HG03521 (cell line): ENCODE data around the gene AHRR.
"Not testable (repeated sequence)": the region's sequence is repeated elsewhere in the genome, so short reads cannot be mapped to it uniquely, and the experiment has no call there.

Source experiments
- ATAC-seq: cut with Tn5 transposase; IDR thresholded peaks from one replicate; pipeline ENCODE4 v1.9.1; 2021; ENCODE audit warnings: mild to moderate bottlenecking, moderate library complexity; ENCODE audit not compliant: unreplicated experiment

The AHRR gene

GRCh38 chr5:390623-391491, 69.3 kb downstream of the AHRR start:
- no peak for ATAC-seq

DNA sequence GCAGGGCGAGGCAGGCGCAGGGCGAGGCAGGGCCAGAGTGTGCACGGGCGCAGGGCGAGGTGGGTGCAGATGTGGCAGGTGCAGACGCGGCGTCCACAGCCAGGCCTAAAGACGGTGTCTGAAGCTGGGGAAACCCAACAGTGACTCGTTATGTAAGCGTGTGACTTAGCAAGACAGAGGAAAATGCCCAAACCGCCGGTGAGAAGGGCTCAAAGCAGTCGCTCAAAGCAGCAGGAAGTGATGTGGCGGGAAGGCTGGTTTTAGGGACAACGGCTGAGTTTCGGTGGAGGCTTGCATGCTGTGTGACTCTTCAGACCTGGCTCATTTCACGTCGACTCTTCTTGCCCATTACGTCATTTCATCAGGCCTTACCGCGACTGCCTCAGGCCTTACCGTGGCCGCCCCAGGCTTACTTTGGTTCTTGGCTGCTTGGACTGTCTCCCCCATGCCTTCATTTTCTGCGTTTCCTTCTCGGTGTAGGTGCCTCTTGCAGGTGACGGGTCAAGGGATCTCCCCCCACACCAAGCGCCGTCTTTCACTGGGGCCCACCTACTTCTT, 71.0 kb downstream of the AHRR start:
- peak; percentile 85 for ATAC-seq

DNA sequence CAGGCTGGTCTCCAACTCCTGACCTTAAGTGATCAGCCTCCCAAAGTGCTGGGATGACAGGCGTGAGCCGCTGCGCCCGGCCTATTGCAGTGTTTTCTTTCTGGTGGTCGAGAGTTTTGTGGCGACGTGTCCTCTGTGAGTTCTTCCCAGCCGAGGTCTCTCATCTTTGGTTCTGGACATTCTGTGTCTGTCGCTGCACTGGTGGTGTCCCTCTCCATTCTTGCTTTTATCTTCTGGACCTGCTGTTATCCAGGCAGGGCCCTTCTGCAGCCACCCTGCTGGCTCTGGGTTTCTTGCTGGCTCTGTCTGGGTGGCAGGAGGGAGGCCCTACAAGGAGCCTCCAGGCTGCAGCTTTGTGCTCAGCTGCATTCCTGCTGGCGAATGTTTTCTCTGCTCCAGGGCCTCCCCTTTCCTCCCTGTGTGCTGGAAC, 72.3 kb downstream of the AHRR start:
- ATAC-seq: no peak

DNA sequence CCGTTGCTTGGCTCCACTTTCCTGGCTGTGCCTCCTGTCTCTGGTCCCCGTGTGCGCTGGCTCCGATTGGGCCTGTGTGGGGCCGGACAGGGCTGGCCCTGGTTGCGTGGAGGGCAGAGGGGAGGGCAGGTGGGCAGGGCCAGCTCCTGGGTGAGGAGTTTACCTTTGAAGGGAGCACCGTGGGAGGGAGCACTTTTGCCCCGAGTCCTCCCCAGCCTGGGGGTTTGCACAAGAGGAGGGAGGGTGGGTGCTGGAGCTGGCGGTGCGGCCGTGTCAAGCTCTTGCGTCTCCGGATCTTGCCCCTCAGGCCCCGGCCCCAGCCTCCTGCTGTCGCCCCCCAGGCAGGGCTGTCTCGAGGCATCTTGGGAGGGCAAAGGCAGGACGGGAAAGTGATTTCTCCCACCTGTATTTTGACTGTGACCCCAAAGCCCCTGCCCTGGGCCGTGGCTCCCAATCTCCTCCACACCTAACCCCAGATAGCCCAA, 73.2 kb downstream of the AHRR start:
- ATAC-seq: no peak

DNA sequence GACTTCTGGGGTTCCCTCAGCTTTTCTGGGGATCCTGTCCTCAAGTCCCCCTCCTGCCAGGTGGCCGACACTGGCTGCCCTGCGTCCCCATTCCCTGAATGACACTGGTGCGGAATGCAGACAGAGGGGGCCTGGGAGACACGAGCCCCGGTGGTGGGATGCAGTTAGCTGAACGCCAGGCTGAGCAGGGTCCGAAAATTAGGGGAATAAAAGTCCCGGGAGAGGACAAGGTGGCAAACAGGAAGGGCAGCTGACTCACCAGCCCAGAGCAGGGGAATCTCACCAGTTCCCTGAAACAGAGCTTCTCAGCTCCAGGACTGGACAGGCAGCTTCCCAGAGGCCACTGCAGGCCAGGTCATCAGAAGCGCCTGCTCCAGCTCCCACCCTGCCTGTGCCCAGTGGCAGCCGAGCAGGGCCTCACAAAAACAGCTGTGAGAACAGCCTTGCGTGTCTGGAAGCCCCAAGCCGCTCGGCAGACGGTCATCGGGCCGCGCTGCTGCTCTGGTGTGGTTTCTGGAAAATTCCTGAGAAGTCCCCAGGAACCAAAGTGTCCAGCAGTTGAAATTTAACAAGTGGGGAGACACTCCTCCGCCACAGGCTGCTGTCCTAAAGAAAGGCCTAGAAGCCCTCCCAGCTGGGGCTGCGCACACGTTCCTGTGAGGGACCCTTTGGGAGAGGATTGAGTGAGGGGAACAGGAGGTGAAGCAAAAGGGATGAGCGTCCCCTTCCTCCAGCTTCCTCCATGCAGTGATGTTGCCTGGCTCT, 73.8 kb downstream of the AHRR start:
- ATAC-seq: no peak

DNA sequence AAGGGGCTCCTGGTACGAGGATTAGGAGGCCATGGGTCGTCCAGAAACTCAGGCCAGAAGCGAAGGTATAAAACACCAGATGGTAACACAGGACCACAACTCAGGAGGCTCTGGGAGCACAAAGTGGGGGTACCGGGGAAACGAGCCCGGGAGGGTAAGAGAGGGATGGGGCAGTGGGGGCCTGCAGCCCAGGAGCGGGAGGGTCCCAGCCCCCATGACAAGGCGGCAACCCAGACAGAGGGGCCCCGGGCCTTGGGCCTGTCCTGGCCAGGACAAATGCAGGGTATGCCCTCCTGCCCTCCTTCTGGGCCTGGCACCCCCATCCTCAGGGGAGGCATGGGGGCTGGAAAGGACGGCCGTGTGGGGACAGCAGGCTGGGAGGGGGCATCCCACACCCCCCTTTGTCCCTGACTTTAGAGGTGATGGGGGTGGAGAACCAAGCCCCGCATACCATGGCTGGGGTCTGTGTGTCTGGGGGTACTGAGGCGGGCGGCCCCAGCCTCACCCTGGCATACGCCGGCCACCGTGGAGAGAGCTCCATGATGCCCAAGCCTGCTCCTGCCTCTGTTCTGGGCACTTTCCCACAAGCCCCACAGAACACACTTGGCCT, 74.5 kb downstream of the AHRR start:
- no peak for ATAC-seq

GRCh38 chr5:396531-396961, 75.0 kb downstream of the AHRR start:
- no peak for ATAC-seq

- ATAC-seq: not testable (repeated sequence)
These were observed 76.6 kb downstream of the AHRR start for GRCh38 chr5:398141-398474.

- no peak for ATAC-seq
These were observed 77.2 kb downstream of the AHRR start for GRCh38 chr5:398475-399295.

- ATAC-seq: peak; percentile 73
These were observed 78.1 kb downstream of the AHRR start for GRCh38 chr5:399296-400281.

- ATAC-seq: no peak
These were observed 79.0 kb downstream of the AHRR start for GRCh38 chr5:400282-401145.

- ATAC-seq: no peak
These were observed 79.9 kb downstream of the AHRR start for GRCh38 chr5:401146-402034.

DNA sequence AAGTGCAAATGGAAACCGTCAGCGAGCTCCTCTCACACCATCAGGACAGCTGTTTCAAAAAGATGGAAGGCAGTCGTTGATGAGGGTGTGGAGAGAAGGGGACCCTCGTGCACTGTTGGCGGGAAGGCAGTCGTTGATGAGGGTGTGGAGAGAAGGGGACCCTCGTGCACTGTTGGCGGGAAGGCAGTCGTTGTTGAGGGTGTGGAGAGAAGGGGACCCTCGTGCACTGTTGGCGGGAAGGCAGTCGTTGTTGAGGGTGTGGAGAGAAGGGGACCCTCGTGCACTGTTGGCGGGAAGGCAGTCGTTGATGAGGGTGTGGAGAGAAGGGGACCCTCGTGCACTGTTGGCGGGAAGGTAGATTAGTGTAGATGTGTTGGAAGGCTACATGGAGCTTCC, 80.7 kb downstream of the AHRR start:
- not testable (repeated sequence) for ATAC-seq

GRCh38 chr5:402615-403359, 81.3 kb downstream of the AHRR start:
- no peak for ATAC-seq

DNA sequence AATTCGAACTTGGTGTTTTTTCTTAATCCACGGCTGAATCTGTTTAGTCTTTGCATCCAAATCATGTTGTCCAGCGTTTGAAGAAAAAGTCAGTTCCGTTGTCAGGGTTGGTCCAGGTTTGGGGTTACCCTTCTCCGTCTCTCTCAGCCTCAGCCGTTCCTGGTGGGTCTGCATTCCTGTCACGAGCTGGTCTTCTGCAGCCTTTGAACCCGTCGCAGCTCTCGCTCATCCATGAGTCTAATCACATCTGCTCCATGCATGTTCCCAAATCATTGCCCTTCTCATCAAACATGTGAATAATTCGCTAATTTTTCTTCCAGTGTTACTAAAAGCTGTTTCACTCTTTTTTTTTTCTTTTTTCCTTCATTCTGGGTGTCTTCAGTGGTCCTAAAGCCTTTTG, 82.5 kb downstream of the AHRR start:
- ATAC-seq: no peak

DNA sequence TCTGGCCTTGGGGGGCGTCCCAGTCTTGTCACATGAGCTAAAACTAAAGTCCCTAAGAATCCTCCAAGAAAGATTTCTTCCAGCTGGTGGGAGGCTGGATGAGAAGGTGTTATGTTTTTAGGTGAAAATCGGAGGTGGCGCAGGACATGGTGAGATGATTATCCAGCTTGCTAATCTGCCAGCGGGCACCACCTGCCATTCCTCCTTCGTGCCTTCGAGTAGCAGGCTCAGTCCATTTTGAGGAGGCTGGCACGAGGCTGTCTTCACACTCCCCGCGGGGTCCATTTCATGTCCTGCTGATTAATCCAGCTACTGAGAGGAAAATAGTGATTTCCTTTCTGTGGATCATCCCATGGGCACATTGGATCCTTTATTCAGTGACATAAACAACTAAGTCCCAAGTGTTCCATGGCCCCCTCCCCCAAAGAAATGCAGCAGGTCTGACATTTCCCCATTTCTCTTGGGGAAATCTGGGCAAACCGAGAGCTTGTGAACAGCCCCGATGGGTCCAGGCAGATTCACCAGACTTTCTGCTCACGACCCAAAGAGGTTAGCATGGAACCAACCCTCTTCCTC, 83.2 kb downstream of the AHRR start:
- no peak for ATAC-seq
